HepG2 (cell line): ENCODE results near the gene NOP9. TPM values are rescaled to one million over a fixed set of nuclear protein-coding genes. Genes with fewer than 3 reads are reported as not detected.

ENCODE experiments used
- ATAC-seq: fragments of 200-7000 bp; cut with Tn5 transposase; 3 replicates; pipeline ENCODE4 v1.9.1; 2020; ENCODE audit warnings: mild to moderate bottlenecking, moderate library complexity
- BruUV-seq: library from RNA; stranded (reverse); fragments of 400-500 nt; replicated peaks from 2 replicates; lab custom pipeline; 2021; lab: Mats Ljungman, UMichigan
- CTCF ChIA-PET: fragments of 300-600 bp; formaldehyde crosslinking; extraction: SDS; loops from one replicate; lab custom pipeline; 2021; ENCODE audit warnings: low total read pairs, inconsistent platforms, low intra/inter-chr PET ratio; lab: Yijun Ruan, JAX
- POLR2A ChIA-PET: fragments of 350-600 bp; sonication (Branson Sonifier 250); formaldehyde crosslinking; loops from one replicate; lab custom pipeline; 2020; ENCODE audit warnings: antibody characterized with exemption, inconsistent platforms; lab: Yijun Ruan, JAX
- DNase-seq: peaks from one replicate; pipeline ENCODE4 v3.0.0-alpha.2; 2015; ENCODE audit warnings: low spot score
- FAIRE-seq: peaks from 3 replicates; lab custom pipeline; 2011; peaks lifted over from hg19 to GRCh38; lab: Jason Lieb, UNC
- H2AFZ ChIP-seq: one replicate; pipeline ENCODE4 v1.6.1; 2011; ENCODE audit warnings: low read length, inconsistent platforms
- H3K27ac ChIP-seq: fragments of 300-600 bp; 3 replicates; pipeline ENCODE4 v1.8.0; 2011; ENCODE audit warnings: mixed run types, mild to moderate bottlenecking, mixed read lengths, low read length, inconsistent platforms; ENCODE audit not compliant: insufficient read depth; ENCODE audit errors: extremely low read length
- H3K27me3 ChIP-seq, 2 experiments: fragments of 200-600 bp in 1 of 2; 2 replicates in 1 of 2; 3 replicates in 1 of 2; pipeline versions ENCODE4 v1.6.0 to v1.8.0; 2011; ENCODE audit warnings: low read length in 2 of 2, mild to moderate bottlenecking in 2 of 2, moderate library complexity in 2 of 2, inconsistent platforms in 1 of 2; ENCODE audit not compliant: insufficient read depth in 2 of 2, control insufficient read depth in 1 of 2
- H3K36me3 ChIP-seq, 2 experiments: fragments of 200-600 bp in 1 of 2; replicated peaks in 1 of 2; 2 replicates in 1 of 2; 3 replicates in 1 of 2; pipeline versions ENCODE4 v1.5.1 to v1.8.0; 2011; ENCODE audit warnings: low read length in 2 of 2, inconsistent platforms in 1 of 2; ENCODE audit not compliant: insufficient read depth in 2 of 2, control insufficient read depth in 1 of 2
- H3K4me1 ChIP-seq: 2 replicates; pipeline ENCODE4 v1.5.1; 2012; ENCODE audit warnings: low read length, inconsistent platforms; ENCODE audit not compliant: insufficient read depth
- H3K4me2 ChIP-seq: 2 replicates; pipeline ENCODE4 v1.6.0; 2011; ENCODE audit warnings: low read depth, low read length, inconsistent platforms
- H3K4me3 ChIP-seq, 3 experiments: fragments of 200-600 bp in 1 of 3; sonication (generic), shearing (Covaris generic) in 1 of 3; replicated peaks in 1 of 3; 2 replicates each; pipeline ENCODE4 v1.5.1; 2011 to 2016; ENCODE audit warnings: low read length in 3 of 3, inconsistent platforms in 2 of 3, low read depth in 2 of 3, mild to moderate bottlenecking in 2 of 3, control low read depth in 1 of 3, mixed read lengths in 1 of 3; ENCODE audit not compliant: insufficient read depth in 1 of 3
- H3K79me2 ChIP-seq: one replicate; pipeline ENCODE4 v1.6.1; 2011; ENCODE audit warnings: low read length, inconsistent platforms; ENCODE audit not compliant: insufficient read depth
- H3K9ac ChIP-seq: 2 replicates; pipeline ENCODE4 v1.6.0; 2011; ENCODE audit warnings: mild to moderate bottlenecking, low read depth, low read length, inconsistent platforms; ENCODE audit not compliant: insufficient read depth
- H3K9me3 ChIP-seq: 2 replicates; pipeline ENCODE4 v1.5.1; 2012; ENCODE audit warnings: mild to moderate bottlenecking, low read length
- H4K20me1 ChIP-seq: 2 replicates; pipeline ENCODE4 v1.6.0; 2011; ENCODE audit warnings: inconsistent platforms, mild to moderate bottlenecking, low read length, moderate library complexity; ENCODE audit not compliant: insufficient read depth
- MAFF ChIP-seq: IDR thresholded peaks from 2 replicates; pipeline ENCODE4 v1.6.1; 2011; ENCODE audit warnings: low read depth, low read length, improper control_type of control experiment
- ZNF543 ChIP-seq: sonication (generic); formaldehyde crosslinking; IDR thresholded peaks from 2 replicates; pipeline ENCODE4 v1.4.0; 2020; ENCODE audit warnings: mild to moderate bottlenecking, missing genetic modification reagents
- WGBS: methylation state at CpG from one replicate; pipeline ENCODE4 v1.1.6; 2017; ENCODE audit warnings: low lambda C conversion rate; 5-methylcytosine and 5-hydroxymethylcytosine counted together
- in situ Hi-C: cut with HindIII; loops from 2 replicates; pipeline ENCODE4 v1.10.0; 2017; ENCODE audit warnings: low pct_unique_long_range_greater_than_20kb; ENCODE audit not compliant: extremely low pct_ligation_motif_present
- intact Hi-C: fragments of 100-400 bp; cut with micrococcal nuclease; formaldehyde crosslinking; loops from one replicate; pipeline ENCODE4 v1.10.0; 2022; ENCODE audit not compliant: unreplicated experiment
- polyA plus RNA-seq, 8 experiments: library from polyadenylated mRNA; depleted of rRNA in 3 of 8; stranded (reverse) in 7 of 8; unstranded in 1 of 8; fragments of >200 nt; fragmentation: Illumina TruSeq in 4 of 8; extraction: Trizol in 4 of 8; gene quantifications; 2 replicates each; pipeline versions ENCODE4 v1.2.1 to v1.2.3, GENCODE V29; 2011 to 2016; ENCODE audit warnings: low read depth in 4 of 8, missing spikeins in 1 of 8, mixed read lengths in 1 of 8; ENCODE audit not compliant: insufficient read depth in 1 of 8
- small RNA-seq, 3 experiments: library from RNA; depleted of rRNA; stranded (forward); fragments of <200 nt; gene quantifications; one replicate each; pipeline ENCODE3, GENCODE V24; 2012; ENCODE audit warnings: low read depth in 2 of 3, low replicate concordance in 1 of 3; ENCODE audit not compliant: insufficient read length in 3 of 3, insufficient read depth in 2 of 3
- total RNA-seq, 5 experiments: library from RNA; depleted of rRNA; stranded (reverse); fragments of >200 nt; fragmentation: Illumina TruSeq; extraction: Trizol; gene quantifications; 2 replicates each; pipeline ENCODE4 v1.2.3, GENCODE V29; 2016; ENCODE audit warnings: low read depth in 1 of 5

The NOP9 gene
- total and polyA plus RNA-seq, 2 of the 13 experiments (the other 11 are each of a cell fraction or from before 2014, with no cell fraction given): 24.5 to 61.6 TPM

GRCh38 chr14:24356208-24356607, 56.6 kb downstream of the NOP9 start:
- TF ChIP-seq ZNF543 (CRISPR knock-in tag) (peak; percentile 97), MAFF (no peak)
- no peak for FAIRE-seq
- no peaks in the 10 kb centered on the region for H4K20me1 ChIP-seq
- WGBS: 40% methylated on average over 4 of the region's 4 CpGs
- H3K27me3 ChIP-seq: peaks cover 3 to 6% of the 10 kb centered on the region in 2 experiments; a peak in 2 of 5 replicates
- ChIA-PET CTCF (no interaction called here), POLR2A (interaction anchor here (0.8 kb wide), 2 partner anchors 69 to 76 kb away, joined by 3 to 4 read pairs; no protein-coding TSS in a partner anchor)
- no peak overlapping the region for H3K4me2 ChIP-seq
- DNase-seq: no peak
- no peaks in the 10 kb centered on the region for H3K9me3 ChIP-seq
- no peak overlapping the region for H2AFZ ChIP-seq
- H3K9ac ChIP-seq: no peak overlapping the region
- no peak for ATAC-seq
- in situ Hi-C loops (no loop called here), intact Hi-C loops (no loop called here)
- BruUV-seq: no TSS peak
- H3K4me1 ChIP-seq: peaks cover 10% of the 10 kb centered on the region
- H3K27ac ChIP-seq: no peak overlapping the region
- no peaks in the 10 kb centered on the region for H3K36me3 ChIP-seq
- no peaks in the 10 kb centered on the region for H3K79me2 ChIP-seq
- no peak overlapping the region for H3K4me3 ChIP-seq

Small RNA genes within 50 kb of the gene (small RNA-seq; reads per million reads assigned to genes)
- 0 reads per million in 3 experiments for gene RF00026

Other genes starting within 250 kb of the NOP9 start
Only the 30 nearest of the 34 such genes appear.
- gene DCAF11, start 185.1 kb upstream of the NOP9 start, total RNA-seq (2016; rRNA removed; fragmentation: Illumina TruSeq; extraction: Trizol): 257 and 342 TPM in 2 replicates
- gene DCAF11, start 185.1 kb upstream of the NOP9 start, polyA plus RNA-seq (2011; rRNA removed): 150 and 176 TPM in 2 replicates
- gene NRL, start 184.9 kb upstream of the NOP9 start, total RNA-seq (2016; rRNA removed; fragmentation: Illumina TruSeq; extraction: Trizol): 4.7 and 5.2 TPM in 2 replicates
- gene NRL, start 184.9 kb upstream of the NOP9 start, polyA plus RNA-seq (2011; rRNA removed): 2.5 and 3.4 TPM in 2 replicates
- gene FITM1, start 169.2 kb upstream of the NOP9 start, total RNA-seq (2016; rRNA removed; fragmentation: Illumina TruSeq; extraction: Trizol): 3.1 and 5.8 TPM in 2 replicates
- 2.7 and 3.6 TPM in 2 replicates for gene FITM1, start 169.2 kb upstream of the NOP9 start, polyA plus RNA-seq (2011; rRNA removed)
- 608 and 713 TPM in 2 replicates for gene PSME1, start 163.7 kb upstream of the NOP9 start, total RNA-seq (2016; rRNA removed; fragmentation: Illumina TruSeq; extraction: Trizol)
- gene PSME1, start 163.7 kb upstream of the NOP9 start, polyA plus RNA-seq (2011; rRNA removed): 144 and 159 TPM in 2 replicates
- gene EMC9, start 158.3 kb upstream of the NOP9 start, total RNA-seq (2016; rRNA removed; fragmentation: Illumina TruSeq; extraction: Trizol): 71.2 and 78.7 TPM in 2 replicates
- gene EMC9, start 158.3 kb upstream of the NOP9 start, polyA plus RNA-seq (2011; rRNA removed): 60.5 and 63.9 TPM in 2 replicates
- 716 and 834 TPM in 2 replicates for gene PSME2, start 153.2 kb upstream of the NOP9 start, total RNA-seq (2016; rRNA removed; fragmentation: Illumina TruSeq; extraction: Trizol)
- 332 and 362 TPM in 2 replicates for gene PSME2, start 153.2 kb upstream of the NOP9 start, polyA plus RNA-seq (2011; rRNA removed)
- 65.9 and 86.8 TPM in 2 replicates for gene RNF31, start 152.4 kb upstream of the NOP9 start, total RNA-seq (2016; rRNA removed; fragmentation: Illumina TruSeq; extraction: Trizol)
- gene RNF31, start 152.4 kb upstream of the NOP9 start, polyA plus RNA-seq (2011; rRNA removed): 48.2 and 59.0 TPM in 2 replicates
- gene IRF9, start 138.6 kb upstream of the NOP9 start, total RNA-seq (2016; rRNA removed; fragmentation: Illumina TruSeq; extraction: Trizol): 13.8 and 14.9 TPM in 2 replicates
- 49.7 and 60.9 TPM in 2 replicates for gene IRF9, start 138.6 kb upstream of the NOP9 start, polyA plus RNA-seq (2011; rRNA removed)
- gene REC8, start 127.8 kb upstream of the NOP9 start, total RNA-seq (2016; rRNA removed; fragmentation: Illumina TruSeq; extraction: Trizol): 3.4 TPM in 1 of 2 replicates, not detected in the other
- gene REC8, start 127.8 kb upstream of the NOP9 start, polyA plus RNA-seq (2011; rRNA removed): 14.7 and 17.3 TPM in 2 replicates
- gene IPO4, start 111.0 kb upstream of the NOP9 start, total RNA-seq (2016; rRNA removed; fragmentation: Illumina TruSeq; extraction: Trizol): 149 and 179 TPM in 2 replicates
- gene IPO4, start 111.0 kb upstream of the NOP9 start, polyA plus RNA-seq (2011; rRNA removed): 37.4 and 39.0 TPM in 2 replicates
- gene TM9SF1, start 104.4 kb upstream of the NOP9 start, total RNA-seq (2016; rRNA removed; fragmentation: Illumina TruSeq; extraction: Trizol): 56.4 and 110 TPM in 2 replicates
- gene TM9SF1, start 104.4 kb upstream of the NOP9 start, polyA plus RNA-seq (2011; rRNA removed): 83.2 and 85.1 TPM in 2 replicates
- 0.44 TPM in 1 of 2 replicates, not detected in the other for gene TSSK4, start 94.2 kb upstream of the NOP9 start, total RNA-seq (2016; rRNA removed; fragmentation: Illumina TruSeq; extraction: Trizol)
- 0.08 and 0.14 TPM in 2 replicates for gene TSSK4, start 94.2 kb upstream of the NOP9 start, polyA plus RNA-seq (2011; rRNA removed)
- 113 and 140 TPM in 2 replicates for gene CHMP4A, start 86.4 kb upstream of the NOP9 start, total RNA-seq (2016; rRNA removed; fragmentation: Illumina TruSeq; extraction: Trizol)
- gene CHMP4A, start 86.4 kb upstream of the NOP9 start, polyA plus RNA-seq (2011; rRNA removed): 80.8 and 83.6 TPM in 2 replicates
- gene MDP1, start 83.8 kb upstream of the NOP9 start, total RNA-seq (2016; rRNA removed; fragmentation: Illumina TruSeq; extraction: Trizol): 48.7 and 66.0 TPM in 2 replicates
- gene MDP1, start 83.8 kb upstream of the NOP9 start, polyA plus RNA-seq (2011; rRNA removed): 38.2 and 44.1 TPM in 2 replicates
- gene NEDD8, start 67.5 kb upstream of the NOP9 start, total RNA-seq (2016; rRNA removed; fragmentation: Illumina TruSeq; extraction: Trizol): 713 and 818 TPM in 2 replicates
- 473 and 535 TPM in 2 replicates for gene NEDD8, start 67.5 kb upstream of the NOP9 start, polyA plus RNA-seq (2011; rRNA removed)
- gene GMPR2, start 66.9 kb upstream of the NOP9 start, total RNA-seq (2016; rRNA removed; fragmentation: Illumina TruSeq; extraction: Trizol): 273 and 345 TPM in 2 replicates
- 185 and 210 TPM in 2 replicates for gene GMPR2, start 66.9 kb upstream of the NOP9 start, polyA plus RNA-seq (2011; rRNA removed)
- gene TINF2, start 57.2 kb upstream of the NOP9 start, total RNA-seq (2016; rRNA removed; fragmentation: Illumina TruSeq; extraction: Trizol): 73.5 and 73.7 TPM in 2 replicates
- 52.0 and 59.8 TPM in 2 replicates for gene TINF2, start 57.2 kb upstream of the NOP9 start, polyA plus RNA-seq (2011; rRNA removed)
- 1.9 and 3.2 TPM in 2 replicates for gene TGM1, start 36.7 kb upstream of the NOP9 start, total RNA-seq (2016; rRNA removed; fragmentation: Illumina TruSeq; extraction: Trizol)
- gene TGM1, start 36.7 kb upstream of the NOP9 start, polyA plus RNA-seq (2011; rRNA removed): 9.5 and 10.6 TPM in 2 replicates
- 31.2 and 57.9 TPM in 2 replicates for gene RABGGTA, start 28.3 kb upstream of the NOP9 start, total RNA-seq (2016; rRNA removed; fragmentation: Illumina TruSeq; extraction: Trizol)
- 90.8 and 111 TPM in 2 replicates for gene RABGGTA, start 28.3 kb upstream of the NOP9 start, polyA plus RNA-seq (2011; rRNA removed)
- gene DHRS1, start 70 bp upstream of the NOP9 start, total RNA-seq (2016; rRNA removed; fragmentation: Illumina TruSeq; extraction: Trizol): 46.3 and 60.8 TPM in 2 replicates
- gene DHRS1, start 70 bp upstream of the NOP9 start, polyA plus RNA-seq (2011; rRNA removed): 49.8 and 52.2 TPM in 2 replicates
- 22.4 and 35.8 TPM in 2 replicates for gene CIDEB, start 8.1 kb downstream of the NOP9 start, total RNA-seq (2016; rRNA removed; fragmentation: Illumina TruSeq; extraction: Trizol)
- 110 and 143 TPM in 2 replicates for gene CIDEB, start 8.1 kb downstream of the NOP9 start, polyA plus RNA-seq (2011; rRNA removed)
- gene LTB4R2, start 10.3 kb downstream of the NOP9 start, total RNA-seq (2016; rRNA removed; fragmentation: Illumina TruSeq; extraction: Trizol): 1.4 and 6.9 TPM in 2 replicates
- gene LTB4R2, start 10.3 kb downstream of the NOP9 start, polyA plus RNA-seq (2011; rRNA removed): 3.9 and 6.1 TPM in 2 replicates
- 1.00 and 3.2 TPM in 2 replicates for gene LTB4R, start 11.7 kb downstream of the NOP9 start, total RNA-seq (2016; rRNA removed; fragmentation: Illumina TruSeq; extraction: Trizol)
- gene LTB4R, start 11.7 kb downstream of the NOP9 start, polyA plus RNA-seq (2011; rRNA removed): 8.2 and 12.4 TPM in 2 replicates
- not detected in 2 replicates for gene ADCY4, start 35.2 kb downstream of the NOP9 start, total RNA-seq (2016; rRNA removed; fragmentation: Illumina TruSeq; extraction: Trizol)
- 0.03 TPM in 1 of 2 replicates, not detected in the other for gene ADCY4, start 35.2 kb downstream of the NOP9 start, polyA plus RNA-seq (2011; rRNA removed)
- not detected in 2 replicates for gene RIPK3, start 40.1 kb downstream of the NOP9 start, total RNA-seq (2016; rRNA removed; fragmentation: Illumina TruSeq; extraction: Trizol)
- gene RIPK3, start 40.1 kb downstream of the NOP9 start, polyA plus RNA-seq (2011; rRNA removed): not detected in 2 replicates
- gene NFATC4, start 68.3 kb downstream of the NOP9 start, total RNA-seq (2016; rRNA removed; fragmentation: Illumina TruSeq; extraction: Trizol): 0.04 TPM in 1 of 2 replicates, not detected in the other
- gene NFATC4, start 68.3 kb downstream of the NOP9 start, polyA plus RNA-seq (2011; rRNA removed): 0.15 and 0.24 TPM in 2 replicates
- gene NYNRIN, start 99.2 kb downstream of the NOP9 start, total RNA-seq (2016; rRNA removed; fragmentation: Illumina TruSeq; extraction: Trizol): 1.1 and 1.3 TPM in 2 replicates
- gene NYNRIN, start 99.2 kb downstream of the NOP9 start, polyA plus RNA-seq (2011; rRNA removed): 0.63 and 0.95 TPM in 2 replicates
- 0.45 and 0.66 TPM in 2 replicates for gene CBLN3, start 129.8 kb downstream of the NOP9 start, total RNA-seq (2016; rRNA removed; fragmentation: Illumina TruSeq; extraction: Trizol)
- gene CBLN3, start 129.8 kb downstream of the NOP9 start, polyA plus RNA-seq (2011; rRNA removed): 0.74 and 0.98 TPM in 2 replicates
- gene KHNYN, start 130.1 kb downstream of the NOP9 start, total RNA-seq (2016; rRNA removed; fragmentation: Illumina TruSeq; extraction: Trizol): 72.2 and 75.7 TPM in 2 replicates
- 52.8 and 76.4 TPM in 2 replicates for gene KHNYN, start 130.1 kb downstream of the NOP9 start, polyA plus RNA-seq (2011; rRNA removed)
- 25.0 and 34.4 TPM in 2 replicates for gene SDR39U1, start 142.9 kb downstream of the NOP9 start, total RNA-seq (2016; rRNA removed; fragmentation: Illumina TruSeq; extraction: Trizol)
- gene SDR39U1, start 142.9 kb downstream of the NOP9 start, polyA plus RNA-seq (2011; rRNA removed): 129 and 163 TPM in 2 replicates